Sciatic nerve (tissue), 2 donors: ENCODE data around the gene EPHA1. TPM values are rescaled to one million over a fixed set of nuclear protein-coding genes. Genes with fewer than 3 reads are reported as not detected.
"Not testable (repeated sequence)": the region's sequence is repeated elsewhere in the genome, so short reads cannot be mapped to it uniquely, and the experiment has no call there.

Experiments used
- ATAC-seq: fragments of 200-7000 bp; cut with Tn5 transposase; one replicate; pipeline ENCODE4 v1.9.1; 2020; ENCODE audit warnings: mild to moderate bottlenecking, moderate library complexity
- DNase-seq: peaks from one replicate; pipeline ENCODE4 v3.0.0-alpha.2; 2020; ENCODE audit warnings: low spot score
- intact Hi-C: fragments of 100-400 bp; cut with DNase I; formaldehyde crosslinking; loops from one replicate; pipeline ENCODE4 v1.14.2; 2022
- total RNA-seq: library from RNA; stranded (reverse); fragmentation: NEBNext Ultra II Directional; extraction: Animal tissue kit (Norgen Biotek cat#: 25700); gene quantifications from one replicate; pipeline ENCODE4 v1.2.1, GENCODE V29; 2021
- donor health status: DM: no; HTN: no; CAD: no.
- donor health status: DM: no; HTN: no; CAD: no.

The EPHA1 gene
- total RNA-seq, 1 donor from 2014 or later: 0.22 TPM

GRCh38 chr7:143434660-143435059 is 26.0 kb upstream of the EPHA1 start:
- no peak for ATAC-seq
- intact Hi-C loops: no loop called here
- DNase-seq: no peak

GRCh38 chr7:143433759-143434158 is 25.1 kb upstream of the EPHA1 start:
- ATAC-seq: no peak
- no peak for DNase-seq
- intact Hi-C loops: no loop called here

- DNase-seq: no peak
- intact Hi-C loops: no loop called here
- no peak for ATAC-seq
Observed at GRCh38 chr7:143431109-143431508, 22.5 kb upstream of the EPHA1 start.

GRCh38 chr7:143429770-143430698 is 21.4 kb upstream of the EPHA1 start:
- no peak for DNase-seq
- intact Hi-C loops: no loop called here
- ATAC-seq: no peak

- intact Hi-C loops: no loop called here
- ATAC-seq: no peak
- no peak for DNase-seq
Observed at GRCh38 chr7:143426479-143427142, 18.0 kb upstream of the EPHA1 start.

- ATAC-seq, intact Hi-C loops, DNase-seq: not testable (repeated sequence)
Observed at GRCh38 chr7:143424476-143424875, 15.8 kb upstream of the EPHA1 start.

- no peak for DNase-seq
- intact Hi-C loops: no loop called here
- ATAC-seq: no peak
Observed at GRCh38 chr7:143422033-143422432, 13.4 kb upstream of the EPHA1 start.

GRCh38 chr7:143420624-143421023 is 12.0 kb upstream of the EPHA1 start:
- ATAC-seq, DNase-seq, intact Hi-C loops: not testable (repeated sequence)

- intact Hi-C loops: loop anchor here (10.0 kb wide), 1 partner anchor 175 kb away; no protein-coding TSS in a partner anchor
- ATAC-seq: no peak
Observed at GRCh38 chr7:143419880-143420279, 11.2 kb upstream of the EPHA1 start.

GRCh38 chr7:143418681-143419458 is 10.2 kb upstream of the EPHA1 start:
- DNase-seq: no peak
- intact Hi-C loops: loop anchor here (10.0 kb wide), 1 partner anchor 174 kb away; no protein-coding TSS in a partner anchor
- ATAC-seq: no peak

More at GRCh38 chr7:143419880-143420279, 11.2 kb upstream of the EPHA1 start:
- no peak for DNase-seq

- intact Hi-C loops: loop anchor here (10.0 kb wide), 1 partner anchor 173 kb away; no protein-coding TSS in a partner anchor
- ATAC-seq: no peak
- DNase-seq: no peak
Observed at GRCh38 chr7:143417734-143418383, 9.2 kb upstream of the EPHA1 start.

GRCh38 chr7:143416565-143417149 is 8.0 kb upstream of the EPHA1 start:
- DNase-seq: no peak
- ATAC-seq: peak; percentile 61
- intact Hi-C loops: loop anchor here (10.0 kb wide), 1 partner anchor 172 kb away; no protein-coding TSS in a partner anchor

- DNase-seq: no peak
- no peak for ATAC-seq
- intact Hi-C loops: loop anchor here (10.0 kb wide), 1 partner anchor 171 kb away; no protein-coding TSS in a partner anchor
Observed at GRCh38 chr7:143415742-143416397, 7.2 kb upstream of the EPHA1 start.

GRCh38 chr7:143415209-143415608 is 6.6 kb upstream of the EPHA1 start:
- intact Hi-C loops: loop anchor here (10.0 kb wide), 1 partner anchor 170 kb away; no protein-coding TSS in a partner anchor
- DNase-seq, ATAC-seq: not testable (repeated sequence)

- intact Hi-C loops: loop anchor here (10.0 kb wide), 1 partner anchor 168 kb away; no protein-coding TSS in a partner anchor
- no peak for DNase-seq
- no peak for ATAC-seq
Observed at GRCh38 chr7:143413123-143413522, 4.5 kb upstream of the EPHA1 start.

GRCh38 chr7:143411976-143412708 is 3.5 kb upstream of the EPHA1 start:
- DNase-seq (no peak), ATAC-seq (no peak)
- intact Hi-C loops: loop anchor here (10.0 kb wide), 1 partner anchor 167 kb away; no protein-coding TSS in a partner anchor

- intact Hi-C loops: loop anchor here (10.0 kb wide), 1 partner anchor 166 kb away; no protein-coding TSS in a partner anchor
- ATAC-seq: no peak
- DNase-seq: no peak
Observed at GRCh38 chr7:143410521-143411004, 1.9 kb upstream of the EPHA1 start.
